ENCODE measurements around the gene BEND5. TPM values are rescaled to one million over a fixed set of nuclear protein-coding genes. Genes with fewer than 3 reads are reported as not detected.

Gene BEND5
- total RNA-seq, 6 experiments from 2014 or later = not detected

- Mint-ChIP-seq H3K36me3 (ENCODE audit: low read depth) (peaks cover 13% of the 10 kb centered on the region; the same call in 1 of the 2 replicates), H3K27me3 (ENCODE audit: insufficient read depth) (no peaks in the 10 kb centered on the region; the same call in 1 of the 2 replicates), H3K9me3 (peaks cover 53% of the 10 kb centered on the region), H3K27ac (no peak overlapping the region), H3K4me3 (no peak overlapping the region), H3K4me1 (ENCODE audit: low read depth) (no peaks in the 10 kb centered on the region)
- no peak for TF ChIP-seq CTCF (IDR thresholded peaks at IDR 0.05)
- no peak for DNase-seq
These were observed 58.5 kb downstream of the BEND5 start for GRCh38 chr1:48718116-48718630.

DNA sequence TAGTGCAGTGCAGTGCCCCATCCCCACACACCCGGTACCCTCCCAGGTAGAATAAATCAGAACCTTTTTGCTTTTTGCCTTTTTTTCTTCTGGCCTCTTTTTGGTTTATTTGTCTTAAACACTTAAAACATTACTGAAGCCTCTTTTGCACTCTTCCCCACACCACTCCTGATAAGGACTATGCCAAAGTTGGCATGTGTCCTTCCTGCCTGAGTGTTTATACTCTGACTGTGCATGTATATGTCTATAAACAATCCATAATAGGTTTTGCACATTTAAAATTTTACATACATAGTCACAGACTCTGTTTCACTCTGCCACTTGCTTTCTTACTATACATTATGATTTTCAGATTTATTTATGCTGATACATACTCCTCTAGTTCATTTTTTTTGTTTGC, 59.6 kb downstream of the BEND5 start:
- no peak for DNase-seq
- H3K27me3 Mint-ChIP-seq (ENCODE audit: insufficient read depth) = no peaks in the 10 kb centered on the region; the same call in 1 of the 2 replicates
- H3K36me3 Mint-ChIP-seq (ENCODE audit: low read depth) = peaks cover 6% of the 10 kb centered on the region; the same call in 1 of the 2 replicates
- H3K27ac Mint-ChIP-seq = no peak overlapping the region
- TF ChIP-seq CTCF (IDR thresholded peaks at IDR 0.05) = no peak
- H3K4me1 Mint-ChIP-seq (ENCODE audit: low read depth) = no peaks in the 10 kb centered on the region
- H3K9me3 Mint-ChIP-seq = peaks cover 56% of the 10 kb centered on the region
- no peak overlapping the region for H3K4me3 Mint-ChIP-seq

DNA sequence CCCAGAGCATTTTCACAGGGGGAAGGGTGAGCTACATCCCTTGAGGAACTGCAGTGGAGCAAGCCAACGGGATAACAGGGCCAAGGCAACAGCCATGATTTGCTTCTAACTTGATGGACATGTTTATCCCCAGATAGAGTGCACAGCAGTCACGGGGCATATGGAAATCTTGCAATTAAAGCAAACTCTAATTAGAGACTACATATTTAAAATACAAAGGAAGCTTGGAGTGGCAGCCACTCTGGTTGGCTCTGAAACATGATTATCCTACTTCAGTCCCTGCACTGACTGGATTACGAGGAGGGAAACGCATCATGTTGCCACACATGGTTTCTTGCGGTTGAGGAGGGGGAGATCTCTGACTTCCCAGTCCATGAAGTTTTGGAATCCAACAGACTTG, 60.8 kb downstream of the BEND5 start:
- Mint-ChIP-seq H3K4me1 (ENCODE audit: low read depth) (no peaks in the 10 kb centered on the region), H3K27me3 (ENCODE audit: insufficient read depth) (no peaks in the 10 kb centered on the region; the same call in 1 of the 2 replicates), H3K4me3 (no peak overlapping the region), H3K9me3 (peaks cover 53% of the 10 kb centered on the region), H3K27ac (no peak overlapping the region), H3K36me3 (ENCODE audit: low read depth) (peaks cover 9% of the 10 kb centered on the region; the same call in 1 of the 2 replicates)
- TF ChIP-seq CTCF (IDR thresholded peaks at IDR 0.05) = no peak
- no peak for DNase-seq

GRCh38 chr1:48710915-48711314, 65.8 kb downstream of the BEND5 start:
- Mint-ChIP-seq H3K27me3 (ENCODE audit: insufficient read depth) (no peaks in the 10 kb centered on the region; the same call in none of the 2 replicates), H3K9me3 (peaks cover 58% of the 10 kb centered on the region), H3K4me3 (no peak overlapping the region), H3K27ac (no peak overlapping the region), H3K4me1 (ENCODE audit: low read depth) (no peaks in the 10 kb centered on the region), H3K36me3 (ENCODE audit: low read depth) (peaks cover 9% of the 10 kb centered on the region; the same call in 1 of the 2 replicates)
- DNase-seq = no peak
- TF ChIP-seq CTCF (IDR thresholded peaks at IDR 0.05) = no peak

GRCh38 chr1:48710318-48710717, 66.4 kb downstream of the BEND5 start:
- Mint-ChIP-seq H3K36me3 (ENCODE audit: low read depth) (peaks cover 9% of the 10 kb centered on the region; the same call in 1 of the 2 replicates), H3K4me1 (ENCODE audit: low read depth) (no peaks in the 10 kb centered on the region), H3K27ac (no peak overlapping the region), H3K9me3 (peaks cover 58% of the 10 kb centered on the region), H3K27me3 (ENCODE audit: insufficient read depth) (no peaks in the 10 kb centered on the region; the same call in none of the 2 replicates), H3K4me3 (no peak overlapping the region)
- no peak for TF ChIP-seq CTCF (IDR thresholded peaks at IDR 0.05)
- no peak for DNase-seq
